Activated CD8-positive, alpha-beta memory T cell treated with anti-CD3 and anti-CD28 coated beads for 4 hours (primary cell): ENCODE results near the gene LENEP.
A peak's percentile ranks its signal among the peaks of the same experiment; 100 is the strongest.

ENCODE experiments used
- DNase-seq, 2 donors: peaks; one replicate each; pipeline ENCODE4 v3.0.0-alpha.2; 2020; ENCODE audit warnings: low read depth in 2 of 2

Gene LENEP

DNA sequence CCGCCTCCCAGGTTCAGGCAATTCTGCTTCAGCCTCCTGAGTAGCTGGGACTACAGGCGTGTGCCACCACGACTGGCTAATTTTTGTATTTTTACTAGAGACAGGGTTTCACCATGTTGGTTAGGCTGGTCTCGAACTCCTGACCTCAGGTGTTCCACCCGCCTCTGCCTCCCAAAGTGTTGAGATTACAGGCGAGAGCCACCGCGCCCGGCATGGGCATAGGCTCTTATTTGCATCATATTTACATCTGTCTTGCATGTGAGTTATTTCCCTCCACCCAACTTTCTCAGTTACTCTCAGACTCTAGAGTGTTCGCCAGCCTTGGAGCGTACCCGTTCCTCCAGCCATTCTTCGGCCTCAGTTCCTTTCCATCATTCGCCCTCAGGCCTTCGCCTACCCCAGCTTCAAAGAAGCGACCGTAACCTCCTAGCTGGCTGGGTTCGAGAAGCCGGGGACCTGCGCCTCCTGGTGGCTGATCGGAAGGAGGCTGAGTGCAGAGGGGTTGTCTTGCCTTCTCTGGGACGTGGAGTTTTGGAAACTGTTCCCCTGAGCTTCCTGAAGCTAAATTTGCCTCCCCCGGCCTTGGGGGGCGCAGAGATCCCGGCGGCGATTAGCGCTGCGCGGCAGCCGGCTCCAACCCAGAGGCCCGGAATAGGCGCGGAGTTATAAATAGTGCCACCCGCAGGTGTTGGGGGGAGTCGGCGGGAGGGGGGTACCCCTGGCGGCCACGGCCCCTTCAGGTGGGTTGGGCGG, 5.6 kb downstream of the LENEP start:
- peak in 1 of 2 donors; percentile 47 for DNase-seq

DNA sequence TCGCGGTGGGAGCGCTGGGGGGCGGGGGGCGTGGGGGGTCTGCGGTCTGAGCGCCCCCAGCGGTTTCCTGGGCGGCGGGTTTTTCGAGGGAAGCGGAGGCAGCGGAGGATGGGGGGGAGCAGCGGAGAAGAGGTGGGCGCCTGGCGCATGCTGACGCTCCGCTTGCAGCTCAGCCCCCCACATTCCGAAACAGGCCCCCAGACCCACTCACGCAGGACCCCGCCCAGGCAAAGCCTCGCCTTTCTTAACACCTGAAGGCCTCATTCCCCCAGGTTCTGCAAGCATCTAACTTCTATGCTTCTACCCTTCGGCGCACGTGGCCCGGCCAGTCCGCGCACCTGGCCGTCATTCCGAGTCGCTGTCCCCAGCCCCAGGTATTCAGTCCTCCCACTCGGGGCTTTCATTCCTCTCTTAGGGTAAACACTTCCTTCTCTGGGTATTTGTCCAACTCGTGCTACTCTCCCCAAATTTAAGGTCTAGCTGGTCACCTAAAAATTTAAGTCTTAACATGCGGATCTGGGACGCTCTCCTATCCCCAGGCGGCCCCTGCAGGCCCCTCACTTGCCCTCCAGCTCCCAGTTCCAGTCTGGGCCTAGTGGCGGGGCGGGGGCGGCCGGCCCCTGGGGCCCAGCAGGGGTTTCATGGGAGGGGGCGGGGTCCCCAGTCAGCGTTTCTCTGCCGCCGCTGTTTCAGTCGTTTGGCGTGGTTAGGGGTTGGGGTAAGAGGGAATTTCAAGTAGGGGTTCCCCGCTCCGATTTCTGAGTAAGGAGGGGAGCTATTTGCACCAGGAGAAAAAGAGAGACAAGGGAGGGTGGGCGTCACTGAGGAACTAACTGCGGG, 6.4 kb downstream of the LENEP start:
- no peak for DNase-seq

DNA sequence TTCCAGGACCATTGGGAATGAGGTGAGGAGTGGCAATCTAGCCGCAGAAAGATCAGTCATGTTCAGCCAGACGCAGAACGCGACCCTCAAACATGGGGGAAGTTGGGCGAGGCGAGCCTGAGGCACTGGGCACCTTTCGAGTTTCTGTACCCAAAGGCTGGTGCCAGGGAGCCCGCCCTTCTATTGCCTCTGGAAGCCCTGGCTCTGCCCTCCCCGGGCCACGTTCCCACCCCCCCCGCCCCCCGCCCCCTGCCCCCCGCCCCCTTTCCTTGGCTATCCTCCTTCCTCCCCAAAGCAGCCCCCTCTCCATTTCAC, 7.0 kb downstream of the LENEP start:
- DNase-seq, result no peak

DNA sequence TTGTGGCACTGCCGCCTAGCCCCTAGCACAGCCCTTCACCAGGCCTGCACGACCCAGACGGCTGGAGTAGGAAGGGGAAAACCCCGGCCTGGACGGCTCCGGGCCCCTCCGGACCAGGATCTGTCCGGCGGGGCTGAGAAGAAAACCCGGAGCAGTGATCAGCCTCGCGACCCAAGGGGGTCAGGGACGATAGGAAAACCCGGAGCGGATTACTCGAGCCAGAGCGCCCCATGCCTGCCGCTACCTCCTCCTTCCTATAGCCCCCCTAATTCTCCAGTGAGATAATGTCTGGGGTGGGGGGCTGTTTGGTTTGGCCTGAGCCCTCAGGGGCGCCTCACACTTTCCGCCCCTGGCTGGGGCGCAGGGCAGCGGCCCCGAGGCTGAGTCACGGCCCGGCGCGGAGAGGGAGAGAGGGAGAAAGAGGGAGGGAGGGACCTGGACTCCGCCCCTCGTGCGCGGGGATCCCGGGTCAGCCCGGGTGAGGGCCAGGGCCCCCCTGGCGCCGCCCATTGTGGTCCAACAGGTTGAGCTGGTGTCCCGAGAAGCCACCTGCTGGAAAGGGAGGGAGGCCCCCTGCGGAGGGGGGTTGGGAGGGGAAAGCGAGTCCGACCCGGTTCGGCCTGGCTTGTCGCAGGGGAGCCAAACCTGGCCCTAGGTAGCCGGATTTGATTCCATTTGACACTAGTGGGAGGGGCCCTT, 7.5 kb downstream of the LENEP start:
- DNase-seq, result peak; percentile 56 to 62

DNA sequence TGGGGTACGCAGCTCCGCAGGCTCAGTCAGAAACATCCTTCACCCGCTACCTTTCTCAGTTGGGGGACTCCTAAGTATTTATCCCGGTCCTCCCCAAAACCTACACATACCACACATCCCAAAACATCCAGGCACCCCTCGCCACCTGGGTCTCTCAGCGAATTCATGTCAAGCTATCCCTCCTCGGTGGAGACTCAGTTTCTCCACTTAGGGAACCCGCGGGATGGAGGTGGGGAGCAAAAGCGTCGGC, 8.0 kb downstream of the LENEP start:
- no peak for DNase-seq

DNA sequence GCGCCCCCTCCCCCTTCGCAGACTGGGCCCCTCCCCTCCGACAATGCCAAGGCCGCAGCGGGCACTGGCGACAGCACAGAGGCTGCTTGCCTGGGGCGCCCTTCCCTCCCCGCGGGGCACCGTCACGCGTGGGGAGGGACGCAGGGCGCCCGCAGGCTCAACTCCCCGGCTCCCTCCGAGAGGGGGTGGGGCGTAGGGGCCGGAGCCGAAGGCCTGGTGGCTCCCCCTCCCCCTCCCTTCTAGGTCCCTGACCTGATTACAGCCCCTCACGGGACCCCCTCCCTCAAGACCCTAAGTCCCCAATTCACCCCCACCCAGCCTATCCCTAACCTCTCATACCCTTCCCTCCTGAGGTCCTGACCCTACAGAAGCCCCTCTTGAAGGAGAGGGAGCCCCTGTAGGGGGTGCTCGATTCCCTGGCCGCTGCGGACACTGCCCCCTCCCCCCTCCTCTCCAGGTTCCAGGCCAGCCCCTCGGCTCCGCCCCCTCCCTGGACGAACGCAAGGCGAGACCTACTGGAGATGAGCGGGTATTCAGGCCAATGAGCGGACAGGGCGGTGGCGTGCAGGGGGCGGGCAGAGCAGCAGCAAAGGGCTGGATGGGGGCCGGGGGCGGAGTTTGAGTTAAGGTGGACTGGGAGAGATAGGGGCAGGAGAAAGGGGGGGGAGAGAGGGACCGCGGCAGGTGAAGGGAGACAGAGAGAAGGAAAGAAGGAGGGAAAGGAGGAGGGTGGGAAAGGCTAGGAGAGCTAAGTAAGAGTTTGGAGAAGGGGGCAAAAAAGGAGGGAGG, 8.5 kb downstream of the LENEP start:
- peak; percentile 96 for DNase-seq

DNA sequence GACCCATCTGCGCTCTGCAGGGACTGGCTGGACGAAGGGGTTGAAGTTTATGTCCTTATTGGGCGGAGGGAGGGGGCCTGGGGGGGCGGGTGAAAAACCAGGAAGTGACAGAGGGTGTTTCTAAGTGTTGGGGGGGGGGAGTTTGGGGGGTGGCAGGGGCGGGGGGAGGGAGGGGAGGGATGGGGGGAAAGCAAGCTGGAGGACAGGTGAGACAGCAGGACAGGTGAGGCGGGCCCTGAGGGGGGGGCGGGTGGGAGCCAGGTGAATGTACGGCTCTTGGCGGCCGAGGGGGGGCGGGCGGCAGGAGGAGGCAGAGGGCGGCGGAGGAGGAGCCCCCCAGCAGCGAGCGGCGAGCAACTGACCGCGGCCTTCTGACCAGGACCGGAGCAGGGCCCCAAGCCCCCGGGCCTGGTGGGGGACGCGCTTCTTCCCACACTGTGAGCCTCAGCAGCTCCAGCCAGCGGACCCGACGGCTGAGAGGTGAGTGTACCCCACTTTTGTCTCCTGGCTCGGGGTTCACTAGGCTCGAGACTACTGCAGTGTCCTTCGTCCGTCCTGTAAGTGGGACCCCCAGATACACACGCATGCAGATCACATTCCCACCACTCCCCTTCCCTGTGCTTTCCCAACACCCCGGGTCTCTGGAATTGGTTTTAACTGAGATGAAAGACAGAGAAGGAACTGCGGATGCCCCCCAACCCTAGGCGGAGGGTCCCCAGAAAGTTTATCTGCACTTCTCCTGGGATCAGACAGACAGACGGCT, 9.3 kb downstream of the LENEP start, which contains the start of gene ZBTB7B:
Gene ZBTB7B (plus strand): TSS at position 339 of the 763 bp plus-strand sequence. CDS start 11,859 bp downstream, outside the sequence.
- no peak for DNase-seq

DNA sequence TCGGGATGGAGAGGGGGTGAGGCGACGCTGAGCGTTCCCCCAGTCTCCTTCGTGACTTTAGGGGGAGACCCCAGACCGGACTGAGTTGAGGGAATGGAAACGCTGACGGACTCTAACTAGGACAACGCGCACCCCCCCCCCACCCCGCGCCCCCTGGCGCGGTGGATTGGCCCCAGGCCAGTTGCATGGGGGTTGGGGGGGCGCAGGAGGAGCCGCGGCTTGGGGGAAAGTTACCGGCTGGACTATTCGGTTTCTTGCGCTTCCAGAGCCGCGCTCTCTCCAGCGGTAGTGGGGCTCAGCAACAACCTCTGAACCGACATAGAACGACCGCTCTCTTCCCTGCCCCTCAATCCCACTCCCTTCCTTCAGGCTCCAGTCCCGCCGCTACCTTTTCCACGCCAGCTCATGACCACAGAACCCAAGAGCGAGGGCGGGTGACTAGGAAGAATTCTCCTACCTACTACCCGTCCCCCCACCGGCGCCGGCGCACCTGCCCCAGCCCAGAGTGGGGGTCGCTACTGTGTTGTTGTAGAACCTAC, 9.9 kb downstream of the LENEP start:
- DNase-seq, result no peak

DNA sequence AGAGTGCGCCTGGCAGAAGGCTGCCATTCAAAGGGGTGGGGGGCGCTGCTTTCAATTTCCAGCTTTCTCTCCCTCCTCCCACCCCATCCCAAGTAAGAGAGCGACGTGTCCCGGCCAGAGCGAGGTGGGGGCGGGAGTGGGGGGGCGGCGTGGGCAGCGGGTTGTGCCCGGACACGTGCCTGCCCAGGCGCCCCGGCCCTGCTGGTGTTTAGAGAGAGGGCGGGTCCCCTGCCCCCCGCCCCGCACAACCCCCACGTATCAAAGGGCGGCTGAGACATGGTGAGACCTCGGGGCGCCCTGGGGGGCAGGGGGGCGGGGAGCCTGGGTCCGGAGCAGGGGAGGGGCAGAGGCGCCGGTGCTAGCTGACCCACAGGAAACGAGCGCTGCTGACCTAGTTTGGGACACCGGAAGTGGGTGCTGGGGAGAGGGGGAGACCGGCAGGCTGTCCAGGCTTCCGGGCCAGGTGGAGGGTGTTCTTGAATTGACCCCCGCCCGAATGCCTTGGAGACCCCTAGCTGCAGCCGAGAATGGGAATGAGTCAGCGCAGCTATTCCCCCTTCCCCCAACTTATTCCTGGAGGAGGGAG, 10.5 kb downstream of the LENEP start:
- DNase-seq, result no peak

DNA sequence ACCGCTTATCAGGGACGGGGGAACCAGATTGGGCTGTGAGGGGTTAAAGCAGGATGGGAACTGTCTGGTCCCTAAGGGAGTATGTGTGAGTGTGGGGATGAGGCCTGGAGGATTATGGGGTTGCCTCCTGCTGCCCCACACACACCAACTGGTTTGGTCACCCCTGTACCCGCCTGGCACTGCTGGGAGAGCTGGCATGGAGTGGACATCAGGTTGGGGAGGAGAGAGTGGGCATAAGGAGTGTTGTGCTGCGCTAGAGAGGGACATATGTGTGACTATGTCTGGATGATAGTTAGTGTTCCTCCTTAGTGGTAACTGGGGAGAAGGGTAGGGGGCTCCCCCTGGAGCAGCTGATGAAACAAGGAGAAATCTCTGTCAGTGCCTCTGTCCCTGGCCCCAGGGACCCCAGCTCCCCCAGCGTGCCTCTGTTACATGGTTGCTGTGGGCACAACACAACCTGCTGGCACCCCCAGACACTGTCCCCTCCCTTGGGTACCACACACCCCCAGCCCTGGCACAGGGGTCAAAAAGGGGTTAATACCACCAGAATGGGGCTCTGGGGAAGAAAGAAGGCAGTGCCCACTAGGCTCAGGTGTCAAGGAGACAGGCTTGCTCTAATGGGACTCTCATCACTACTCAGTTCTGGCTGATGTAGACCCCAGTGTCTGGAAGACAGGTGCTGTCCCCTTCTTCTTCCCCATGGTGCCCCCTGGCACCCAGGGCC, 11.1 kb downstream of the LENEP start:
- DNase-seq, result no peak

DNA sequence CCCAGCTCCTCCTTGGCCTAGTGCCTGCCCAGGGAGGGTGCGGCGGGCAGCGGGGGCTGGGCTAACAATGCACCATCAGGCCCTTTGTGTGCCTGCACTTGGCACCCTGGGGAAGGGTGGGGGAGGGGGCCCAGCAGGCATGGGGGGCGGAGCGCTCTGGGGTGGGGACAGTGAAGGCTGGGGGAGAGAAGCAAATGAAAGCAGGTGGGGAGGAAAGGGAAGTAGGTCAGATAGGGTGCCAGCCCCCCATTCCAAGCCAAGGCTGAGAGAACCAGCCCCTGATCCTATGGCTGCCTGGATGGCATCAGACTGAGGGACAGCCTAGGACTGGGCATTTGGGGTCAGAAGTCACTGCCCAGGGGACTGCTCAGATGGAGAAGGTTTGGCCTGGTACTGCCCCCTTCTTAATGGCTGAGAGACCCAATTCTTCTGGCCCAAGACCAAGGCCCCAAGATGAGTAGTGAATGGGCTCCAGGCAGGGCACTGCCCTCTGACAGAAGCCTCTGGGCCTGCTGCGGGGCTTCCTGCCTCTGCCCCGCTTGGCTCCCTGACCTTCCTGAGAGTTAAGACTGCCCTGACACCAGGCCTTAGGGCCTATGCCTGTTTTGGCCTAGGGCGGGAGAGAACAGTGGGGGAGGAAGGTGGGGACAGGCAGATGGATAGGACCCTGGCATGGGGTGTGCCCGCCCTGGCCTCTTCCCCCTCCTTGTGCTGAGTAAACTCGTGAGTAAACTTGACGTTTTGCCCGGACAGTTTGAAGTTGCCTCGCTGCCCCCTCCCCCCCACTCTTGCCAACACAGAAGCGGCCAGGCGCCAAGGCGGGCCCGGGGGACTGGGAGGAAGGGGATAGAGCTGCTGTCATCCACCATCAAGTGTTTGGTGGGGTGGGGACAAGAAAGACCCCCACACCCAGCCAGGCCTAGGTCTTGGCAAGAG, 12.0 kb downstream of the LENEP start:
- DNase-seq, result no peak

DNA sequence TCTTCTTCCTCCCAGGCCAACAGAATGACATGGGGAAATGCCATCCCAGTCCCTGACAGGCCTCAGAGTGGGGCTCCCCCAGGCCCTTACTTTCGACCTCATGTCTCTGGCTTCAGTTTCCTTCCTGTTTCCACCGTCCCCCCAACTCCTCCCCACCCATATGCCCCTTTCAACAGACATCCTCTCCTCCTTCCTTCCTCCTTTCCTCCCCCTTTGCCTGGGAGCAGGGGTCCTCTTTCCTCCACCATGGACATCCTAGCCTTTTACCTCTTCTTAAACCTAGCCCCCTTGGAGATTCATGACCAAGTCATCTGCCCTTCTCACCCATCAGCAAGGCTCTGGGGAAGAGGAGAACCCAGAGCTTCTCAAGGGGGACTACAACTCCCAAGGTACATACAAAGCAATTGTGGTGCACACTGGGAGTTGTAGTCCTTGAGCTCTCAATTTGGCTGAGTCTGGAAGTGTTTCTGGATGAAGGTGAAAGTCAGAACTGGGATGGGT, 13.3 kb downstream of the LENEP start:
- DNase-seq, result no peak

DNA sequence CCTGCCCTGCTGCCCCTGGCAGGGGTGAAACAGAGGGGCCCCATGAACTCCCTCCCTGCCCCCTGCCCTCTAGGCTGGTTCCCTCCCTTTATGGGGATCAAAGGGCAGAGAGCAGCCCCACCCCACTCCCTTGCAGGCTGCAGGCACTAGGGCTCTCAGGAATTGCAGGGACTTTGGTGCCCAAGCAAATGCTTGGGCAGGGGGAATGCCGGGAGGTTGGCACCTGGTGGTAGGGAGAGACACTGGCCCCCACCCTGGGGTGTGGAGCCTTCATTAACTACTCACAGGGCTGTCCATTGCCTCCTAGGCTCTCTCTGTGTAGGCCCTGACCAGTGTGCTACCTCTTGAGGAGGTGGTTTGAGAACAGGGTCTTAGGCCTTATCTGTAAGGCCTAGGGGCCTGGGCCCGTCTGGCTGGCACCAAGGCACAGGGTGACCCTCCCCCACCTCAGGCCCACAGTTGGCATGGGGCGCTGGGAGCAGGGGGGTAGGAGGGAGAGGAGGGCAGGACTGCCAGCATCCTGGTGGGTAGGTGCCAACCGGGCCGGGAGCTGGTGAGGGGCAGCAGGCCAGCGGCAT, 14.0 kb downstream of the LENEP start:
- DNase-seq, result no peak

DNA sequence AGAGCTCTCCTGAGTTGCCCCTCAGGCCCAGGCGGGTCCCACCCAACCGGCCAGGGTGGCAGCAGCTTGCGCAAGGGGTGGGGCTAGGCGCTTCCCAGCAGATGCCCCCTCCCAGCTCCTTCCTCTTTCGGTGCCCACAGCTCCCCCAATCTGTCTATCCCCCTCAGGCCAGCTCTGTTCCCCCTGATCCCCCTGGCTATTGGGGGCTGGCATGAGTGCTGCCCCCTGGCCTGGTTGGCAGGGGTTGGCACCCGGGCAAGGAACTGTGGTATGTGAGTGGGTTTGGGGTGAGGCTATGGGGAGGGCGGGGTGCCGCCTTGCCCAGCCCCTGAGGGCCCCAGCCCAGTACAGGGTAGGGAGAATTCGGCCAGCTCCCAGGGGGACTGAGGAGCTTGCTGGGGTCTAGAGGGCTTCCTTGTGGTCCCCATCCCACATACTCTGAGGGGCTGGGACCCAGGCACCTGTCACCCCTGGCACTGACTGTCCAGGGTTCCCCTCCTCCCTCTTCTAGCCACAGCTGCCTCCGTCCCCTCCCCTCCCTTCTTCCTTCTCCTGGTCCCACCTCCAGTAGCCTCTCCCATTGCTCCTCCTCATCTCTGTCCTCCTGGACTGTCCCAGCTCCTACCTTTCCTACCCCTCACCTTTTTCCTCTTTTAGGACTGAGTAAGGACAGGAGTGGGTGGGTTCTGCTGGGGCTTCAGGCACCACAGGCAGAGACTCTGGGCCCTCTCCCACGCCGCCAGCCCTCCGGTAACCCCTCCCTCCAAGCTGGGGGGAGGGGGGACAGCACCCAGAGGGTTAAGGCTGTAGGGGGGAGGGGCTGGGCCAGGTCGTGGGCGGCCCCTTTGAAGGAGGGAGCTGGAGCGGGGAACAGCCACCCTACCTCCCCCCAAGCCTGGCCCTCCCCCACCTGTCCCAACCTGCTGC, 14.9 kb downstream of the LENEP start:
- DNase-seq, result no peak

DNA sequence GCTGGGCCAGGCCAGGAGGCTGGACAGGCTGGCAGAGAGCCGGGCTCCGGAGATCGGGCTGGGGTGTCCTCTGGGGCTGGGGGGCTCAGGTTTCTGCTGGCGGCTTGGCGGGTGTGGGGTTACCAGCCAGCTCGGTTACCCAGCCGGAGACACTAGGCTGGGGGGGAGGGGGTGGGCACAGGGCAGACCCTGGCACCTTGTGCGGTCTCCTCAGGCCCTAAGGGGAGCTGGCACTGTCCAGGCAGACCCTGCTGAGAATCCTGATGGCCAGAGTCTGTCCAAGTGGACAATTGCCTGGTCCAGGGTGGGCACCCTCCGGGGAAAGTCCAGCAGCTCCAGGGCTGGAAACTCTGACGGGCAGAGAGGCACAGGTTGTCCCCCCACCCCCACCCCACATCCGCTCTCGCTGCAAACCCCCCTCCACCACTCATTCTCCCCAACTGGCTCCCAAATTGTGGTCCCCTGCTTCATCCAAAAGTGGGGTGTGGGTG, 15.9 kb downstream of the LENEP start:
- no peak for DNase-seq

DNA sequence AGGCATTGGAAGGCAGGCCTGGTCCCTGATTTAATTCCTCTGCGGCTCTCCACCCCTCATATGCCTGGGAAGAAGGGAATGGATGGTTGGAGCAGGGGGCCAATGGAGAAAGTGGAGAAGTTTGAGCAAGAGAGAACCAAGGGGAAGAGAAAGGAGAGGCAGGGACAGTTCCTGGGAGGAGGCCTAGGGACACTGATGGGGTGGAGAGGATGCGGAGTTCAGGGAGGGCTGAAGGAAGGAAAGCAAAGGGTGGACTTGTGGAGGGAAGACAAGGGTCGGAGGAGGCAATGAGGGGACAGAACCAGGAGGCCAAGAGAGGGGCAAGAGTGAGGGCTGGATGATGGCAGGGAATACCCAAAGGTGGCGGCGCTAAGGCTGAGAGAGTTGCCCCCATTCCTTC, 16.4 kb downstream of the LENEP start:
- no peak for DNase-seq
